ENCODE data around the gene ATG16L2.
"Not testable (repeated sequence)": the region's sequence is repeated elsewhere in the genome, so short reads cannot be mapped to it uniquely, and the experiment has no call there.

Gene ATG16L2

GRCh38 chr11:72826191-72826941, 12.2 kb downstream of the ATG16L2 start:
- no peak for DNase-seq

- DNase-seq = no peak
Observed at GRCh38 chr11:72826942-72827480, 12.8 kb downstream of the ATG16L2 start.

GRCh38 chr11:72827656-72828055, 13.4 kb downstream of the ATG16L2 start:
- not testable (repeated sequence) for DNase-seq

- no peak for DNase-seq
Observed at GRCh38 chr11:72828081-72828567, 13.9 kb downstream of the ATG16L2 start.

GRCh38 chr11:72828692-72829101, 14.5 kb downstream of the ATG16L2 start:
- DNase-seq = no peak

- DNase-seq = no peak
Observed at GRCh38 chr11:72829178-72829577, 15.0 kb downstream of the ATG16L2 start.

GRCh38 chr11:72829884-72830533, 15.8 kb downstream of the ATG16L2 start:
- DNase-seq = no peak

- DNase-seq = peak; percentile 78
Observed at GRCh38 chr11:72831521-72832300, 17.5 kb downstream of the ATG16L2 start.

GRCh38 chr11:72832301-72833082, 18.3 kb downstream of the ATG16L2 start:
- no peak for DNase-seq

- no peak for DNase-seq
Observed at GRCh38 chr11:72833083-72833733, 19.0 kb downstream of the ATG16L2 start.

- DNase-seq = no peak
Observed at GRCh38 chr11:72833811-72834493, 19.7 kb downstream of the ATG16L2 start.

GRCh38 chr11:72834905-72835304, 20.7 kb downstream of the ATG16L2 start:
- no peak for DNase-seq

GRCh38 chr11:72836111-72836510, 21.9 kb downstream of the ATG16L2 start:
- DNase-seq = no peak

GRCh38 chr11:72838691-72839305, 24.6 kb downstream of the ATG16L2 start:
- no peak for DNase-seq

- DNase-seq = no peak
Observed at GRCh38 chr11:72840780-72841179, 26.6 kb downstream of the ATG16L2 start.

GRCh38 chr11:72841397-72841796, 27.2 kb downstream of the ATG16L2 start:
- DNase-seq = no peak

GRCh38 chr11:72842126-72842525, 27.9 kb downstream of the ATG16L2 start:
- DNase-seq = no peak

- DNase-seq = no peak
Observed at GRCh38 chr11:72842653-72843330, 28.6 kb downstream of the ATG16L2 start.

GRCh38 chr11:72844356-72844755, 30.1 kb downstream of the ATG16L2 start:
- DNase-seq = no peak

- DNase-seq = no peak
Observed at GRCh38 chr11:72848846-72849466, 34.7 kb downstream of the ATG16L2 start.

Measured in NCI-H2171 (cell line).